ENCODE data around the gene HERPUD2. TPM values are rescaled to one million over a fixed set of nuclear protein-coding genes. Genes with fewer than 3 reads are reported as not detected.

Gene HERPUD2
- polyA plus RNA-seq, 1 of the 3 experiments (the other 2 are of a cell fraction): 39.2 TPM

Other genes starting within 250 kb of the HERPUD2 start
- gene SEPTIN7, start 105.9 kb upstream of the HERPUD2 start, polyA plus RNA-seq (2012; rRNA removed): 119 and 171 TPM in 2 replicates